HG03196 (cell line): ENCODE data around the gene SLC34A2.
"Not testable (repeated sequence)": the region's sequence is repeated elsewhere in the genome, so short reads cannot be mapped to it uniquely, and the experiment has no call there.

Source experiments
- ATAC-seq: cut with Tn5 transposase; IDR thresholded peaks from one replicate; pipeline ENCODE4 v1.9.1; 2021; ENCODE audit not compliant: unreplicated experiment

SLC34A2 gene

GRCh38 chr4:25658777-25659176 is 3.1 kb downstream of the SLC34A2 start:
- ATAC-seq: no peak

GRCh38 chr4:25661441-25661840 is 5.8 kb downstream of the SLC34A2 start:
- ATAC-seq: not testable (repeated sequence)

GRCh38 chr4:25662306-25662705 is 6.7 kb downstream of the SLC34A2 start:
- no peak for ATAC-seq

- ATAC-seq: no peak
Observed at GRCh38 chr4:25663781-25664180, 8.1 kb downstream of the SLC34A2 start.

- no peak for ATAC-seq
Observed at GRCh38 chr4:25666031-25666630, 10.5 kb downstream of the SLC34A2 start.

- no peak for ATAC-seq
Observed at GRCh38 chr4:25667931-25668557, 12.4 kb downstream of the SLC34A2 start.

GRCh38 chr4:25670991-25671390 is 15.3 kb downstream of the SLC34A2 start:
- no peak for ATAC-seq

GRCh38 chr4:25672756-25673155 is 17.1 kb downstream of the SLC34A2 start:
- ATAC-seq: no peak

- no peak for ATAC-seq
Observed at GRCh38 chr4:25674386-25674785, 18.7 kb downstream of the SLC34A2 start.

- no peak for ATAC-seq
Observed at GRCh38 chr4:25676221-25676620, 20.6 kb downstream of the SLC34A2 start.

- ATAC-seq: no peak
Observed at GRCh38 chr4:25677157-25677556, 21.5 kb downstream of the SLC34A2 start.

GRCh38 chr4:25677943-25678342 is 22.3 kb downstream of the SLC34A2 start:
- ATAC-seq: no peak

GRCh38 chr4:25687773-25688172 is 32.1 kb downstream of the SLC34A2 start:
- no peak for ATAC-seq

GRCh38 chr4:25694466-25694865 is 38.8 kb downstream of the SLC34A2 start:
- no peak for ATAC-seq

GRCh38 chr4:25696409-25696808 is 40.8 kb downstream of the SLC34A2 start:
- no peak for ATAC-seq

- ATAC-seq: no peak
Observed at GRCh38 chr4:25697516-25697915, 41.9 kb downstream of the SLC34A2 start.

- ATAC-seq: no peak
Observed at GRCh38 chr4:25700661-25701060, 45.0 kb downstream of the SLC34A2 start.

- no peak for ATAC-seq
Observed at GRCh38 chr4:25702848-25703247, 47.2 kb downstream of the SLC34A2 start.

- no peak for ATAC-seq
Observed at GRCh38 chr4:25703731-25704388, 48.2 kb downstream of the SLC34A2 start.

- no peak for ATAC-seq
Observed at GRCh38 chr4:25704516-25704915, 48.9 kb downstream of the SLC34A2 start.

- no peak for ATAC-seq
Observed at GRCh38 chr4:25710637-25711036, 55.0 kb downstream of the SLC34A2 start.

GRCh38 chr4:25712611-25713010 is 57.0 kb downstream of the SLC34A2 start:
- ATAC-seq: no peak
